HEK293 (cell line): Measurements from ENCODE around the gene TNP2.

ENCODE experiments used
- CTCF ChIP-seq: fragments of 450-650 bp; formaldehyde crosslinking; IDR thresholded peaks from 2 replicates; pipeline ENCODE4 v1.5.1; 2016; ENCODE audit warnings: missing biosample characterization, missing genetic modification characterization
- HOXA7 ChIP-seq: sonication (generic); formaldehyde crosslinking; IDR thresholded peaks from 2 replicates; pipeline ENCODE4 v1.8.1; 2022; ENCODE audit warnings: missing genetic modification reagents, borderline replicate concordance
- TF ChIP-seq, protein P1 (sequence below): fragments of 450-650 bp; formaldehyde crosslinking; IDR thresholded peaks from 2 replicates; pipeline ENCODE4 v1.5.1; 2016; ENCODE audit warnings: missing biosample characterization, missing genetic modification characterization
- TF ChIP-seq, protein P2 (sequence below): fragments of 450-650 bp; formaldehyde crosslinking; IDR thresholded peaks from 2 replicates; pipeline ENCODE4 v1.5.1; 2016; ENCODE audit warnings: missing biosample characterization, missing genetic modification characterization

- TF ChIP-seq HOXA7 = no peak
- no peak for TF ChIP-seq CTCF (tag by site-specific recombination)
- TF ChIP-seq, protein P1, sequence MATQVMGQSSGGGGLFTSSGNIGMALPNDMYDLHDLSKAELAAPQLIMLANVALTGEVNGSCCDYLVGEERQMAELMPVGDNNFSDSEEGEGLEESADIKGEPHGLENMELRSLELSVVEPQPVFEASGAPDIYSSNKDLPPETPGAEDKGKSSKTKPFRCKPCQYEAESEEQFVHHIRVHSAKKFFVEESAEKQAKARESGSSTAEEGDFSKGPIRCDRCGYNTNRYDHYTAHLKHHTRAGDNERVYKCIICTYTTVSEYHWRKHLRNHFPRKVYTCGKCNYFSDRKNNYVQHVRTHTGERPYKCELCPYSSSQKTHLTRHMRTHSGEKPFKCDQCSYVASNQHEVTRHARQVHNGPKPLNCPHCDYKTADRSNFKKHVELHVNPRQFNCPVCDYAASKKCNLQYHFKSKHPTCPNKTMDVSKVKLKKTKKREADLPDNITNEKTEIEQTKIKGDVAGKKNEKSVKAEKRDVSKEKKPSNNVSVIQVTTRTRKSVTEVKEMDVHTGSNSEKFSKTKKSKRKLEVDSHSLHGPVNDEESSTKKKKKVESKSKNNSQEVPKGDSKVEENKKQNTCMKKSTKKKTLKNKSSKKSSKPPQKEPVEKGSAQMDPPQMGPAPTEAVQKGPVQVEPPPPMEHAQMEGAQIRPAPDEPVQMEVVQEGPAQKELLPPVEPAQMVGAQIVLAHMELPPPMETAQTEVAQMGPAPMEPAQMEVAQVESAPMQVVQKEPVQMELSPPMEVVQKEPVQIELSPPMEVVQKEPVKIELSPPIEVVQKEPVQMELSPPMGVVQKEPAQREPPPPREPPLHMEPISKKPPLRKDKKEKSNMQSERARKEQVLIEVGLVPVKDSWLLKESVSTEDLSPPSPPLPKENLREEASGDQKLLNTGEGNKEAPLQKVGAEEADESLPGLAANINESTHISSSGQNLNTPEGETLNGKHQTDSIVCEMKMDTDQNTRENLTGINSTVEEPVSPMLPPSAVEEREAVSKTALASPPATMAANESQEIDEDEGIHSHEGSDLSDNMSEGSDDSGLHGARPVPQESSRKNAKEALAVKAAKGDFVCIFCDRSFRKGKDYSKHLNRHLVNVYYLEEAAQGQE (tag by site-specific recombination) = no peak
- TF ChIP-seq, protein P2, sequence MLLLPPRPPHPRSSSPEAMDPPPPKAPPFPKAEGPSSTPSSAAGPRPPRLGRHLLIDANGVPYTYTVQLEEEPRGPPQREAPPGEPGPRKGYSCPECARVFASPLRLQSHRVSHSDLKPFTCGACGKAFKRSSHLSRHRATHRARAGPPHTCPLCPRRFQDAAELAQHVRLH = no peak
These were observed 4.8 kb downstream of the TNP2 start for GRCh38 chr16:11264155-11264832.
